Lower lobe of right lung (tissue), 2 donors: ENCODE results near the gene AOPEP. TPM values are rescaled to one million over a fixed set of nuclear protein-coding genes. Genes with fewer than 3 reads are reported as not detected.

Experiments
- ATAC-seq, 2 donors: fragments of 200-7000 bp; cut with Tn5 transposase; one replicate each; pipeline ENCODE4 v1.9.1; 2020 to 2022; ENCODE audit warnings: mild to moderate bottlenecking in 2 of 2, moderate library complexity in 2 of 2
- DNase-seq: peaks from one replicate; pipeline ENCODE4 v3.0.0-alpha.2; 2020
- H3K27ac ChIP-seq: fragments of 200-600 bp; one replicate; pipeline ENCODE4 v1.8.0; 2022
- H3K27me3 ChIP-seq: fragments of 200-600 bp; one replicate; pipeline ENCODE4 v1.8.0; 2022; ENCODE audit warnings: low read depth
- H3K36me3 ChIP-seq: fragments of 200-600 bp; one replicate; pipeline ENCODE4 v1.8.0; 2022; ENCODE audit warnings: mild to moderate bottlenecking
- H3K4me1 ChIP-seq: fragments of 200-600 bp; one replicate; pipeline ENCODE4 v1.8.0; 2022
- H3K4me3 ChIP-seq: fragments of 200-600 bp; one replicate; pipeline ENCODE4 v1.8.0; 2022; ENCODE audit warnings: mild to moderate bottlenecking
- H3K9me3 ChIP-seq: fragments of 200-600 bp; one replicate; pipeline ENCODE4 v1.8.0; 2022
- intact Hi-C: fragments of 100-400 bp; cut with DNase I; formaldehyde crosslinking; loops from one replicate; pipeline ENCODE4 v1.11.0; 2022
- total RNA-seq: library from RNA; stranded (reverse); fragmentation: NEBNext Ultra II Directional; extraction: Animal tissue kit (Norgen Biotek cat#: 25700); gene quantifications from one replicate; pipeline ENCODE4 v1.2.1, GENCODE V29; 2021
- TF ChIP-seq, protein P1 (sequence below): fragments of 200-600 bp; IDR thresholded peaks from one replicate; pipeline ENCODE4 v1.8.0; 2022; ENCODE audit warnings: antibody characterized with exemption, mild to moderate bottlenecking
- donor health status: DM: no; HTN: yes; CAD: no; lungs with severe emphysema.

The AOPEP gene
- total RNA-seq, 1 donor from 2014 or later, result 63.7 TPM

DNA sequence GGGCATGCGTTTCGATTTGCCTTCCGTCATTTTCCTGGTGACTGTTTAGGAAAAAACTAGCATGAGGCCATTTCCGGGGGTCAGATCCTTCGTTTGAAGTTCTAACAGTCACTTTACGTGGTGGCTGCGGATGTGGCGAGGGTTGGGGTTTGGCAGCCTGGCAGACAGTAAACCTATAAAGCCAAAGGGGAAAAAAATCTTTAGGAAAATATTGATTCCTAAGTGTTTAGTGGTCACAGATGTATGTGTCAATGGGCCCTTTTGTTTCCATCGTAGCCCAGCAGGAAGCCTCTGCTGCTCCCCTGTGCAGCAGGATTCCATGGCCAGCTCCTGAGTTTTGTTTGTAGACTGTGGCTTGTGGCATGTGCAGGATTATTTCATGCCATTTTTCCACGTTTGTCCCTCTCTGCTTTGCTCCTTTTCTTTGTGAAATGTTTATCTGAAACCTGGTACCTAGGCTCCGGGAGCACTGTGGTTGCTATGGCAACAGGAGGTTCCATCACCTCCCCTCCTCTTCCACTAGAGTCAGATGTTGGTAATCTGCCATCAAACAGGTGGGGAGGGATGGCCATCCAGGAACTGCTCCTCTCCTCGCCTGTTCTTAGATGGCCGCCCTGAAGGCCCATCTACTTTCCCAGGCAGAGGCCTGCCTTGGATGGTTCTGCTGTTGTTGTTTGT, 202.3 kb downstream of the AOPEP start:
- Histone ChIP-seq H3K4me1 (peaks cover 24% of the 10 kb centered on the region), H3K4me3 (no peak overlapping the region), H3K27me3 (no peaks in the 10 kb centered on the region), H3K36me3 (no peaks in the 10 kb centered on the region), H3K27ac (peak overlapping the region; percentile 34), H3K9me3 (no peaks in the 10 kb centered on the region)
- TF ChIP-seq, protein P1, sequence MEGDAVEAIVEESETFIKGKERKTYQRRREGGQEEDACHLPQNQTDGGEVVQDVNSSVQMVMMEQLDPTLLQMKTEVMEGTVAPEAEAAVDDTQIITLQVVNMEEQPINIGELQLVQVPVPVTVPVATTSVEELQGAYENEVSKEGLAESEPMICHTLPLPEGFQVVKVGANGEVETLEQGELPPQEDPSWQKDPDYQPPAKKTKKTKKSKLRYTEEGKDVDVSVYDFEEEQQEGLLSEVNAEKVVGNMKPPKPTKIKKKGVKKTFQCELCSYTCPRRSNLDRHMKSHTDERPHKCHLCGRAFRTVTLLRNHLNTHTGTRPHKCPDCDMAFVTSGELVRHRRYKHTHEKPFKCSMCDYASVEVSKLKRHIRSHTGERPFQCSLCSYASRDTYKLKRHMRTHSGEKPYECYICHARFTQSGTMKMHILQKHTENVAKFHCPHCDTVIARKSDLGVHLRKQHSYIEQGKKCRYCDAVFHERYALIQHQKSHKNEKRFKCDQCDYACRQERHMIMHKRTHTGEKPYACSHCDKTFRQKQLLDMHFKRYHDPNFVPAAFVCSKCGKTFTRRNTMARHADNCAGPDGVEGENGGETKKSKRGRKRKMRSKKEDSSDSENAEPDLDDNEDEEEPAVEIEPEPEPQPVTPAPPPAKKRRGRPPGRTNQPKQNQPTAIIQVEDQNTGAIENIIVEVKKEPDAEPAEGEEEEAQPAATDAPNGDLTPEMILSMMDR, result no peak
- DNase-seq (no peak), ATAC-seq (no peak)
- intact Hi-C loops, result no loop called here

DNA sequence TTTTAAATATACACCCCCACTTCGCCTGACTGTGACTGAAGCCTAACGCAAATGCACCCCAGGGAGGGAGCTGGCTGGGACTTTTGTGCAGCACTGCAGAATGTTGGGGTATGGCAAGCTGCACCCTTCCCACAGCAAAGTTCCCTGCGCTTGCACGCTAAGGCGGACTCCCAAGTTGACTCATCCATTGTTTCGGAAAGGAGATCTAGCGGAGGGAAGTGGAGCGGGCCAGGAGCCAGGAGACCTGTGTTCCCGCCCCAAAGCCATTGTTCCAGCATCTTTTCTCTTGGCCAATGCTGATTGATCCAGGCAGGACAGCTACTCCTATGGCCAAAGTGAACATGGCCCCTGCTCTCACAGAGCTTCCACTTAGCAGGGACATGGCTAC, 202.9 kb downstream of the AOPEP start:
- Histone ChIP-seq H3K9me3 (no peaks in the 10 kb centered on the region), H3K27ac (peak overlapping the region; percentile 34), H3K36me3 (no peaks in the 10 kb centered on the region), H3K4me3 (no peak overlapping the region), H3K27me3 (no peaks in the 10 kb centered on the region), H3K4me1 (peaks cover 19% of the 10 kb centered on the region)
- TF ChIP-seq, protein P1, result no peak
- ATAC-seq (peak in 1 of 2 donors; percentile 11), DNase-seq (no peak)
- intact Hi-C loops, result no loop called here

DNA sequence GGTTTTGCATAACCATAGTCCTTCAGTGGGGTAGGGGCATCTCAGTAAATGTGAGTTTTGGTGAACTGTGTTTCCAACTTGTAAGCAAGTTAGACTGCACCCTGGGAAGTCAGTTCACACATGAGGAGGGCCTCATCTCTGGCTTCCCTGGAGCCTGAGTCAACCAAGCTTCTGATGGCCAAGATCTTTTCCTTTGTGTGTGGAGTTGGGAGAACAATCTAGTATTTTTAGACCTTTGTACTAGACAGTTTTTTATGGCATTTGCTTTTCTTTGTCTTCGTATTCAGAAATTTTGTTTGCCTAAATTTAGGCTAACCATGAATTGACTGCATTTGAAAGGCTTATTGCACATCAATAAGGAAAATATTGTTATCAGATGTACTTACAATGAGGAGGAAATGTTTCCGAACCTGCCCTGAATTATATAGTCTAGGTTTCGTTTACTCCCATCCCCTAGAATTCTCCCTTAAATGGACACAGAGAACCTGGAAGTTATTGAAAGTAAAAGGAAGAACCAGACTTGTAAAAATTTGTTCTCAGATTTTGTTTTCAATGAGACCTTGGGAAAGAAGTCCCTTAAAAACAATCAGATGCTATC, 204.6 kb downstream of the AOPEP start:
- Histone ChIP-seq H3K27ac (no peak overlapping the region), H3K27me3 (no peaks in the 10 kb centered on the region), H3K4me3 (no peak overlapping the region), H3K9me3 (no peaks in the 10 kb centered on the region), H3K4me1 (peaks cover 14% of the 10 kb centered on the region), H3K36me3 (no peaks in the 10 kb centered on the region)
- intact Hi-C loops, result no loop called here
- DNase-seq (no peak), ATAC-seq (no peak)
- TF ChIP-seq, protein P1, result no peak

DNA sequence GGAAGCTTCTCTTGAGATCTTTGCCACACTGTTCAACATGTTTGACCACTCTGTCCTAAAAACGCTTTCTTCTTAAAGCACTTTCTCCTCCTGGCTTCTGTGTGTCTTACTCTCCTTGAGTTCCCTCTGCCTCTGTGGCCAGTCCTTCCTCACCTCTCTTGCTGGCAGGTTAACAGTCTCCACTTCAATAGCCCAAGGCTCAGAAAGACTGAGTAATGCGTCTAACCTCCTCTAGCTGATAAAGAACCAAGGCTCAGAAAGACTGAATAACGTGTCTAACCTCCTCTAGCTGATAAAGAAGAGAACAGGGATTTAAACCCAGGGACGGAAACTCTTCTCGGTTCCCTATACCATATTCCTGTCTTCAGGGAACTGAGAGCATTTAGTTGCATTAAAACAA, 205.2 kb downstream of the AOPEP start:
- H3K27me3 ChIP-seq, result no peaks in the 10 kb centered on the region
- intact Hi-C loops, result no loop called here
- ATAC-seq (no peak), DNase-seq (no peak)
- H3K4me1 ChIP-seq, result peaks cover 10% of the 10 kb centered on the region
- no peak overlapping the region for H3K4me3 ChIP-seq
- H3K36me3 ChIP-seq, result no peaks in the 10 kb centered on the region
- H3K9me3 ChIP-seq, result no peaks in the 10 kb centered on the region
- TF ChIP-seq, protein P1, result no peak
- H3K27ac ChIP-seq, result no peak overlapping the region

DNA sequence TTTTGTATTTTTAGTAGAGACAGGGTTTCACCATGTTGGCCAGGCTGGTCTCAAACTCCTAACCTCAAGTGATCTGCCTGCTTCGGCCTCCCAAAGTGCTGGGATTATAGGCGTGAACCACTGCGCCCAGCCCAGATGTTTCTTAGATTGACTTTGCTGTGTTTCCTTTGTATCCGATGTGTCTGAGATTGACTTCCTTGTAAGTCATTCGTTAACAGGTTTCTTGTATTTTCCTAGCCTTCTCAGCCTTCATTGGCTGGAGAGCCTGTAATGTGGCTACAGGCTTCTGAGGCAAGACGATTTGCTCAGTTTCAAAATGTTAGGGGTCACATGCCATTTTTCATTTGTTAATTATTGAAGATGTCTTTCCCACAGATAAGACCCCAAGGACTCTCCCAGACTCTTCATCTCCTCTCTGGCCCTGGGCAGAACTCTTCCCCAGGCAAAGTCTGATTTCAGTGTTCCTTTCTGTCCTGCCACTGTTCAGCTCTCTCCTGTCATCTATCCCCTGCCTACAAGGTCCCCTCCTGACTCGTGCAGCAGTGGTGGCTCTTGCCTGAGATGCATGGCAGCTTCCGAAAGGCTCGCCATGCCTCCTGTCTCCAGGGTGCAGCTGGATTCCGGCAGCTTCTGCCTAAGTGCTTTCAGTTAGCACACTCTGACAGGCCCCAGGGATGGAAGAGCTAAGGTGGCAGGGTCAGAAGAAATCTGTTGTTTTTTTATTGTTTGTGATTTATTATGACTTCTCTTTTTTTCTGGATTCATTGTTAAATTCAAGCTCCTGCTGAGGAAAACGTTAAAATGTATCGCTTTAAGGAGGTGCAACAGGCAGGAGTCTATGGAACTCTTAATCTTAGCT, 206.4 kb downstream of the AOPEP start:
- ATAC-seq, result no peak
- H3K9me3 ChIP-seq, result no peaks in the 10 kb centered on the region
- no peaks in the 10 kb centered on the region for H3K27me3 ChIP-seq
- H3K4me3 ChIP-seq, result no peak overlapping the region
- TF ChIP-seq, protein P1, result no peak
- H3K4me1 ChIP-seq, result peaks cover 12% of the 10 kb centered on the region
- H3K36me3 ChIP-seq, result no peaks in the 10 kb centered on the region
- no peak overlapping the region for H3K27ac ChIP-seq
- no peak for DNase-seq
- intact Hi-C loops, result no loop called here
